Neural cell (in vitro differentiated cells): ENCODE measurements around the gene DHDH.

Experiments
- EP300 ChIP-seq: fragments of 450-650 bp; conservative IDR thresholded peaks from 2 replicates; pipeline ENCODE4 v1.6.1; 2014; ENCODE audit warnings: antibody characterized with exemption, mild to moderate bottlenecking, moderate library complexity; ENCODE audit not compliant: poor library complexity, severe bottlenecking
- EZH2 ChIP-seq: fragments of 200-600, 300-800 bp; shearing (Covaris generic), sonication (generic); IDR thresholded peaks from 2 replicates; pipeline ENCODE4 v1.6.1; 2014; ENCODE audit warnings: antibody characterized with exemption, low read length, borderline replicate concordance, mild to moderate bottlenecking; ENCODE audit not compliant: insufficient read depth, poor library complexity, severe bottlenecking
- POLR2AphosphoS5 ChIP-seq: IDR thresholded peaks from 2 replicates; pipeline ENCODE4 v1.6.1; 2012
- SMC3 ChIP-seq: fragments of 450-650 bp; conservative IDR thresholded peaks from 2 replicates; pipeline ENCODE4 v1.6.1; 2014; ENCODE audit warnings: antibody characterized with exemption, mild to moderate bottlenecking, moderate library complexity; ENCODE audit not compliant: poor library complexity
- TF ChIP-seq, protein P1 (sequence below): fragments of 450-650 bp; IDR thresholded peaks from 2 replicates; pipeline ENCODE4 v1.5.1; 2014; ENCODE audit warnings: antibody characterized with exemption, mild to moderate bottlenecking, moderate library complexity; ENCODE audit not compliant: poor library complexity, severe bottlenecking
- TF ChIP-seq, protein P2 (sequence below): IDR thresholded peaks from 2 replicates; pipeline ENCODE4 v1.6.1; 2012; ENCODE audit warnings: borderline replicate concordance

DNA sequence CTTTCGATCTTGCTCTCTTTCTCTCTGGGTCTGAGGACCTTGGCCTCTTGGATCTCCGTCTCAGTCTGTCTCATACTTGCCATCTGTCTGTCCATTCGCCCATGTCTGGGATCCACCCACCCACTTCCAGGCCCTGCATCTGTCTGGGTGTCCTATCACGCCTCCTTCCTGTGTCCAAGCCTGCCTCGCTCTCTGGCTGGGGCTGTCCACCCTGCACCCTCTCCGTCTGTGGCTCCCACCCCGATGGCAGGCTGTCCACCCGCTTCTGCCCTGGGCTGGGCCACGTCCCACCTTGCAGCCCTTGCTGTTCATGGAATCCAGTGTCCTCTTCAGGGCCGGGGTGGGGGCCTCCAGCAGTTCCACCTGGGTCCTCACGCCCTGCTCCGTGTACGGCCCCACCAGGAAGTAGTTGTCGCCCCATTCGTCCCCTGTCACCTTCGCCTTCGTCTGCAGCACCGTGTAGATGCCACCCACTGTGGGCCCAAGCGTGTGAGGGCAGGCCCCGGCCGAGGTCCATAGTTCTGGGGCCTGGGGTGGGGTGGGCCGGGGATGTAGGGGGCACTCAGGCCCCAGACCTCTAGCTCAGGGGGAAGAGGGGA, 57.6 kb downstream of the DHDH start:
- TF ChIP-seq, protein P1, sequence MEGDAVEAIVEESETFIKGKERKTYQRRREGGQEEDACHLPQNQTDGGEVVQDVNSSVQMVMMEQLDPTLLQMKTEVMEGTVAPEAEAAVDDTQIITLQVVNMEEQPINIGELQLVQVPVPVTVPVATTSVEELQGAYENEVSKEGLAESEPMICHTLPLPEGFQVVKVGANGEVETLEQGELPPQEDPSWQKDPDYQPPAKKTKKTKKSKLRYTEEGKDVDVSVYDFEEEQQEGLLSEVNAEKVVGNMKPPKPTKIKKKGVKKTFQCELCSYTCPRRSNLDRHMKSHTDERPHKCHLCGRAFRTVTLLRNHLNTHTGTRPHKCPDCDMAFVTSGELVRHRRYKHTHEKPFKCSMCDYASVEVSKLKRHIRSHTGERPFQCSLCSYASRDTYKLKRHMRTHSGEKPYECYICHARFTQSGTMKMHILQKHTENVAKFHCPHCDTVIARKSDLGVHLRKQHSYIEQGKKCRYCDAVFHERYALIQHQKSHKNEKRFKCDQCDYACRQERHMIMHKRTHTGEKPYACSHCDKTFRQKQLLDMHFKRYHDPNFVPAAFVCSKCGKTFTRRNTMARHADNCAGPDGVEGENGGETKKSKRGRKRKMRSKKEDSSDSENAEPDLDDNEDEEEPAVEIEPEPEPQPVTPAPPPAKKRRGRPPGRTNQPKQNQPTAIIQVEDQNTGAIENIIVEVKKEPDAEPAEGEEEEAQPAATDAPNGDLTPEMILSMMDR, result no peak
- TF ChIP-seq EZH2 (no peak), SMC3 (no peak), POLR2AphosphoS5 (no peak), EP300 (no peak)
- TF ChIP-seq, protein P2, sequence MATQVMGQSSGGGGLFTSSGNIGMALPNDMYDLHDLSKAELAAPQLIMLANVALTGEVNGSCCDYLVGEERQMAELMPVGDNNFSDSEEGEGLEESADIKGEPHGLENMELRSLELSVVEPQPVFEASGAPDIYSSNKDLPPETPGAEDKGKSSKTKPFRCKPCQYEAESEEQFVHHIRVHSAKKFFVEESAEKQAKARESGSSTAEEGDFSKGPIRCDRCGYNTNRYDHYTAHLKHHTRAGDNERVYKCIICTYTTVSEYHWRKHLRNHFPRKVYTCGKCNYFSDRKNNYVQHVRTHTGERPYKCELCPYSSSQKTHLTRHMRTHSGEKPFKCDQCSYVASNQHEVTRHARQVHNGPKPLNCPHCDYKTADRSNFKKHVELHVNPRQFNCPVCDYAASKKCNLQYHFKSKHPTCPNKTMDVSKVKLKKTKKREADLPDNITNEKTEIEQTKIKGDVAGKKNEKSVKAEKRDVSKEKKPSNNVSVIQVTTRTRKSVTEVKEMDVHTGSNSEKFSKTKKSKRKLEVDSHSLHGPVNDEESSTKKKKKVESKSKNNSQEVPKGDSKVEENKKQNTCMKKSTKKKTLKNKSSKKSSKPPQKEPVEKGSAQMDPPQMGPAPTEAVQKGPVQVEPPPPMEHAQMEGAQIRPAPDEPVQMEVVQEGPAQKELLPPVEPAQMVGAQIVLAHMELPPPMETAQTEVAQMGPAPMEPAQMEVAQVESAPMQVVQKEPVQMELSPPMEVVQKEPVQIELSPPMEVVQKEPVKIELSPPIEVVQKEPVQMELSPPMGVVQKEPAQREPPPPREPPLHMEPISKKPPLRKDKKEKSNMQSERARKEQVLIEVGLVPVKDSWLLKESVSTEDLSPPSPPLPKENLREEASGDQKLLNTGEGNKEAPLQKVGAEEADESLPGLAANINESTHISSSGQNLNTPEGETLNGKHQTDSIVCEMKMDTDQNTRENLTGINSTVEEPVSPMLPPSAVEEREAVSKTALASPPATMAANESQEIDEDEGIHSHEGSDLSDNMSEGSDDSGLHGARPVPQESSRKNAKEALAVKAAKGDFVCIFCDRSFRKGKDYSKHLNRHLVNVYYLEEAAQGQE, result no peak
